Islet of Langerhans (tissue), 1 donor: ENCODE results near the gene SECTM1.

Experiments
- FAIRE-seq: peaks from one replicate; lab custom pipeline; 2011; peaks lifted over from hg19 to GRCh38; lab: Jason Lieb, UNC

The SECTM1 gene

DNA sequence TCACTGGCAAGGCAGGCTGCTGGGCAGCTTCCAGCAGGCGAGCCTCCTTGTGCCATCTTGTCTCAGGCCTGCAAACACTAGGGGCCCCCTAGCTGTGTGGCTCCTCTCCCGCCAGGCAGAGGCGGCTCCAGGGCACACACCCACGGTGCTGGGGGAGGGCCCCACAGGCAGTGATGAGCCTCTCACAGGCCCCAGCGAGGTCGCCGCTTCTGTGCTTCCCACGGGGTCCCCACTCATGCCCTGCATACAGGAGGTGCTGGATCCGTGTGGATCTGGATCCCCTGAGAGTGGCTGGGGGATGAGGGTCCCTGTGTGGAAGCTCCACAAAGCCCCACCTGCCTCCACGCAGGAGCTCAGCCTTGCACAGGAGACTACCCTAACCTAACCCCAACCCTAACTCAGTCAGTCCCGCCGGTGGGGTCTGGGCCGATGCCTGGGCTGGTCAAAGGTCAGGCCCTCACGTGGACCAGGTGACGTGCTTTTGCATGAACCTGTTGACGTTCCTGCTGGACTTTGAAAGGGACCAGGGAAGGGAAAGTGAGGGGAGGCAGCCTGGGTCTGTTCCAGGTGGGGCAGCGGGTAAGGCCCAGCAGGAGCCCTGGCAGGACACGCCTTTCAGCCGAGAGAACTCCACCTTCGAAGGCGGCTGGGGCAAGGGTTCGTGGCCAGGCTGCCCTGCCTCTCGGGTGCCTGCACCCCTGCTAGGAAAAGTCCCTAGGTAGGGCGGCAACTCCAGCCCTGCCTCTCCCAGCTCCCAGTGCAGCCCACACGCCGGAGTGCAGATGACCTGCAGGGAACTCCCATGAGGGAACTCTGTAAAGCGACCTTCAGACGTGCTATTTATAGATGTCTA is 5.2 kb downstream of the SECTM1 start:
- no peak for FAIRE-seq

DNA sequence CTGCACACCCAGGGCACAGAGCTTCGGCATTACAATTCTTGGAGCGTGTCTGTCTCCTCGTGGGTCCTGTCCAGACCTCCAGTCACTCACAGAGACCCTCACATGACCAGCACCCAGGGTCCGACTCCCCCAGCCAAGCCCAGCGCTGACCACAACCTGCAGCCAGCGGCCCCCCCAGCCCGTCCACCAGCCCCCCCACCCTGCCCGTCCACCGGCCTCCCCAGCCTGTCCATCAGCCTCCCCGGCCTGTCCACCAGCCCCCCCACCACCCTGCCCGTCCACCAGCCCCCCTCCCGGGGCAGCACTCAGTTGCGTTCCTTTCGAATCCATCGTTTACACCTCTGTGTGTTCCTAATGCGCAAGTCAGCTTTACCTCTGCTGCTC is 5.8 kb downstream of the SECTM1 start:
- FAIRE-seq: no peak

GRCh38 chr17:82327289-82327688 is 6.3 kb downstream of the SECTM1 start:
- FAIRE-seq: no peak

DNA sequence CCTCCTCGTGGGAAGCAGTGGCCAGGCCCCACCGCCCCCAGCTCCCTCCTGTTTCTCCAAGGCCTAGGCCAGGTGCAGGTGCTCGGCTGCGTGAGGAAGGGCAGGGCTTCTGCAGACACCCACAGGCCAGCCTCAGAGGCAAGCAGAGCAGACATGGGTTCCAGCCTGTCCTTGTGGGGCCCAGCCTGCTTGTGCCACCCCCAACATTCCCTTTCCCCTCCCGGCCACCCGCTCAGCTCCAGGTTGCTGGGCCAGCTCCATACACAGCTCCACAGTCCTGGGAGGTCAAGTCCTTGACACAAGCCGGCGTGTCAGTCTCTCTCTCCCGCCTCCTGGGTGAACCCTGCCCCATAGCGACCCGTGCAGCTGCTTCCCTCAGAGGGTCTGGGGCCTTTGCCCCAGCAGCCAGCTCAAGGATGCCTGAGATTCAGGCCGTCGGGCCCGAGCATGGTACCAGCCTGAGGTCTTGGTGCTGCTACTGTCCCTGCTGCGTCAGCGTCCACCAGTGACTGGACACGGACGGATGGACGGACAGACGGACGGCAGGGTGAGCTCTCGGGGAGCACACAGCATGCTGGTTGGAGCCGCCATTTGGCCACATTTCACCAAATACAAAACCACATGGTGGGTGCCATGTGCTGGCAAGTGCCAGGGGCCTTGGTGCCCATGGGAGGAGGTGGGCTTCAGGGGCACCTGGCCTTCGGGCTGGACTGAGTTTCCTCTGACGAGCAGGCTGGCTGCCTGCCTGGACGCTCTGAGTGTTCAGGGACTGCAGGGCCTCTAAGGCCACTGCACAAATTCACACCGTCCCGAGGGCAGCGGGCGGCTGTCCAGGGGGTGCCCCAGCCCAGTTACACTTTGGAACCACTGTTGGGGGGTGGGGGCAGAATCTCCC is 8.0 kb downstream of the SECTM1 start:
- no peak for FAIRE-seq

- no peak for FAIRE-seq
Observed at GRCh38 chr17:82324566-82325285, 8.8 kb downstream of the SECTM1 start.

DNA sequence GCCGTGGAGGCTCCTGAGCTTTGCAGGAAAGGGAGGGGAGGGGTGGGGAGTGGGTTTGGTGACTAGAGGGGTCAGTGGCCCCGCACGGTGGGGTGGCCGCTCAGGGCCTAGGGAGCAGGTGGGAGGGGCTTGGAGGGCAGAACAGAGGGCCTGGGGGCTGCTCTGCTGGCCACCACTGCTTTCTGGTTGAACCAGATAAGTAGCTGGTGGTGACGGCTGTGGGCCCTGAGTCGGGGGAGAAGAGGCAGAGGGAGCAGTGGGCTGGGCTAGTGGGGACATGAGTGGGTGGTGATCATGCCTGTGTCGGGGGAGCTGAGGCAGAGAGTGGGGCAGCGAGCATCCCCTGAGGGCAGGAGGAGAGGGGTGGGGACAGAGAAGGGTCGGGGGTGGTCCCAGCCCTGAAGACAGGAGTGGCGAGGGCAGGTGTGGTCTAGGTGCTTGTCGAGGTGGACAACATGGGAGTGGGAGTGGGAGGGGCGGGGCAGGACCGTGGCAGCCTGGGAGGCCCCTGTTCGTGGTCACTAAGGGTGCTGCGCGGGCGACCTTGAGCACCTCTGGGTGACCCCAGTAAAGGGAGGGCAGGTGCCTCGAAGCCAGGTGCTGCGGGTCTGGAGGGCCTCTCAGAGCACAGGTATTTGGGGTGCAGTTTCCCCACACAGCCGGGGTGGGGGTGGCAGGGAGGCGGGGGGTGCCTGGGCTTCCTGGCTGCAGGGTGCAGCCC is 9.9 kb downstream of the SECTM1 start:
- FAIRE-seq: no peak

- no peak for FAIRE-seq
Observed at GRCh38 chr17:82322526-82323453, 10.8 kb downstream of the SECTM1 start.

GRCh38 chr17:82321947-82322466 is 11.6 kb downstream of the SECTM1 start:
- FAIRE-seq: no peak

GRCh38 chr17:82320956-82321927 is 12.3 kb downstream of the SECTM1 start:
- no peak for FAIRE-seq

DNA sequence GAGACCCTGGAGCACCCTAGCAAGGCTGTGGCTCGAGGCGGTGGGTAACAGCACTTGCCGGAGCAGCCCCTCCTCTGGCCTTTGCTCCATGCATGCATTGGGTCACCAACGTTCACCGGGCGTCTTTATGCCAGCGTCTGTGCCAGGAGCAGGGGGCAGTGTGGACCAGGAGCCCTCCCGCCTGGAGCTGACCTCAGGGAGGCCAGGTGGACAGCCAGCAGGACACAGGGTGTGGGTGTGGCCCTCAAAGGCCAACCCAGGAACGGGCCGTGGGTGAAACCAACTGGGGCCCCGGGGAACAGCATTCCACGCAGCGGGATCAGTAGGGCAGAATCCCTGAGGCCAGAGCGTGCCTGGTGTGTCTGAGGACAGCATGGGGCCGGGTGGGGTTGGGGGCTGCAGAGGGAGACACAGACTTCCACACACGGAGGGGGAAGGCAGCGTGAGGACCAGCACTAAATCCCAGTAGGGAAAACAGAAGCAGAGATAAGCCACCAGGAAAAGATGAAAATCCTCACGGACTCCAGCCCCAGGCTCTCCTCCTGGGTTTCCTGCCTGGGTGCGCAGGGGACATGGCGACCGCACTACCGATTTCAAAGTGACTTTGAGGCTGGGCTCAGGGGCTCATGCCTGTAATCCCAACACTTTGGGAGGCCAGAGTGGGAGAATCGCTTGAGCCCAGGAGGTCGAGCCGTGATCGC is 13.3 kb downstream of the SECTM1 start:
- FAIRE-seq: no peak

DNA sequence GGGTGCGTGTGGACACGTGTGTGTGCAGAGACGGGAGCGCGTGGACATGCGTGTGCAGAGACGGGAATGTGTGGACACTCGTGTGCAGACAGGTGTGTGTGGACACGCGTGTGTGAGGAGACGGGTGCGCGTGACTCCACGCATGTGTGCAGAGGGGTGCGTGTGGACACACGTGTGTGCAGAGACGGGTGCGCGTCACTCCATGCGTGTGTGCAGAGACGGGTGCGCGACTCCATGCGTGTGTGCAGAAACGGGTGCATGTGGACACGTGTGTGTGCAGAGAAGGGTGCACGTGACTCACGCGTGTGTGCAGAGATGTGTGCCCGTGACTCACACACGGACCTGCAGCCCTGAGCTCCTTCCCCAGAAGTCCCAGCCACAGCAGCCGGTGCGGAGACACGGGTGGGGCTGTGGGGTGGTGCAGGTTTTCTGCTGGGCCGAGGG is 13.9 kb downstream of the SECTM1 start:
- no peak for FAIRE-seq

GRCh38 chr17:82318772-82319606 is 14.6 kb downstream of the SECTM1 start:
- FAIRE-seq: no peak

- no peak for FAIRE-seq
Observed at GRCh38 chr17:82318169-82318498, 15.4 kb downstream of the SECTM1 start.

DNA sequence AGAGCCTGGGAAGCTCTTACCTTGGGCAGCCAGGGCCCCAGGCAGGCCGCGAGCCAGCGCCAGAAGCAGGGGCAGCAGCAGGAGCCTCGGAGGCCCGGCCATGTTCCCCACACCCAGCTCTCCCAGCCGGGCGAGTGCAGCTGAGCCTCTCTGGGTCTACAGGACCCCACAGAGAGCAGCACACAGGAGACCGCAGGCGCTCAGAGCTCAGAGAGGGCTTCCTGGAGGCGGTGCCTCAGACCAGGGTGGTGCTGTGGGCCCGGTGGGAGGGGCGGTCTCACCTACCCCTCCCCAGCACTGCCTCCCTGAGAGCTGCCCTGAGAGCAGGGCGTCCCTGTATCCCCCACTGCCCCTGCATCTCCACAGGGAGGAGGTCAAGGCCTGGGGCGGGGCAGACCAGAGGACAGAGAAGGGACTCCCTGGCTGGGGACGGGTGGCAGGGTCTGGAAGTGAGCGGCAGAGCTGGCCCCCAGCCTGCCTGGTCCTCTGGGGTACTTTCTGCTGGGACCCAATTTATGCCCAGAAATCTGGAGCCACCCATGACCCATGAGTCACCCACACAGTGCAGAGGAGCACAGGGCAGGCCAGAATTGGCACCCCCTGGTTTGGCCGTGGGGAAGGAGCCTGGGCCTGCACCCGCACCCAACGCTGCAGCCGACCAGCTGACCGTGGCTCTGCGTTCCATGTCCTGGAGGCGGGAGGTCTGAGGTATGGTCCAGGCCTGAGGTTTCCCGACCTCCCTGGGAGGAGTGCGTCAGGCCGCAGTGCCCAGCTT is 16.0 kb downstream of the SECTM1 start, which contains the start of gene CD7:
CD7 (minus strand) TSS at position 215 of the 775 bp plus-strand sequence; CDS start at position 102, 113 bp downstream.
- FAIRE-seq: no peak

GRCh38 chr17:82316651-82317393 is 16.7 kb downstream of the SECTM1 start:
- no peak for FAIRE-seq

- no peak for FAIRE-seq
Observed at GRCh38 chr17:82315703-82316358, 17.7 kb downstream of the SECTM1 start.
